Immature natural killer cell (primary cell): ENCODE measurements around the gene VAPA. TPM values are rescaled to one million over a fixed set of nuclear protein-coding genes. Genes with fewer than 3 reads are reported as not detected.

Source experiments
- DNase-seq, 3 donors: peaks; one replicate each; pipeline ENCODE4 v3.0.0; 2022; ENCODE audit warnings: mixed read lengths in 1 of 3
- H3K27ac Mint-ChIP-seq, 6 donors: one replicate each; pipeline ENCODE4 v1.8.0; 2020; ENCODE audit warnings: mixed read lengths in 6 of 6, mild to moderate bottlenecking in 5 of 6, inconsistent platforms in 4 of 6, moderate library complexity in 3 of 6
- H3K27me3 Mint-ChIP-seq, 3 donors: one replicate each; pipeline ENCODE4 v1.8.0; 2020 to 2021; ENCODE audit warnings: low read depth in 3 of 3, mild to moderate bottlenecking in 3 of 3, mixed read lengths in 3 of 3, moderate library complexity in 3 of 3, inconsistent platforms in 1 of 3
- H3K36me3 Mint-ChIP-seq, 3 donors: one replicate each; pipeline ENCODE4 v1.8.0; 2020; ENCODE audit warnings: mixed read lengths in 3 of 3, inconsistent platforms in 2 of 3, mild to moderate bottlenecking in 2 of 3
- H3K4me1 Mint-ChIP-seq, 2 donors: one replicate each; pipeline ENCODE4 v1.8.0; 2020; ENCODE audit warnings: inconsistent platforms in 2 of 2, mild to moderate bottlenecking in 2 of 2, mixed read lengths in 2 of 2, moderate library complexity in 1 of 2
- H3K4me3 Mint-ChIP-seq, 5 donors: one replicate each; pipeline ENCODE4 v1.8.0; 2020; ENCODE audit warnings: mild to moderate bottlenecking in 5 of 5, mixed read lengths in 5 of 5, inconsistent platforms in 3 of 5, moderate library complexity in 3 of 5
- H3K9me3 Mint-ChIP-seq, 6 donors: one replicate each; pipeline ENCODE4 v1.8.0; 2020; ENCODE audit warnings: mild to moderate bottlenecking in 6 of 6, mixed read lengths in 6 of 6, inconsistent platforms in 4 of 6, moderate library complexity in 3 of 6
- polyA plus RNA-seq, 3 donors: library from polyadenylated mRNA; unstranded; fragments of 300-500 nt; fragmentation: Illumina TruSeq; gene quantifications; one replicate each; pipeline ENCODE4 v1.2.3, GENCODE V29; 2021

Gene VAPA
- polyA plus RNA-seq, 3 donors from 2014 or later: 187 to 252 (median 235) TPM

DNA sequence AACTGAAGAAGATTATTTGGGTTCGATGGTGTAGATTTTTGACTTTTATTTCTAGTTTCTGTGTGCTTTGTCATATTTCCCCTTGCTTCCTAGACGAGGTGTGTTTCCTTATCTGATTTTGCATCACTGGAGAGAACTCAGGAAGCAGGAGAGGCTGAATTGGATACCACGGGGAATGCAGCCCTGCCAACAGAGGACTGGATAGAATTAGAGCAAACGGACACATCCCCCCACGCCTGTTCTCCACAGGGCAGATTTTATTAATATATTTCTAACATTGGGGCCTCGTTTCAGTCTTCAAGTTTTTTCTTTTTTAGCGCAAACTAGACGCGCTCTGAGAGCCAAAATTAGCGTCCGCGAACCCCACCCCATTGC, 678 bp upstream of the VAPA start:
- Mint-ChIP-seq H3K36me3 (no peaks in the 10 kb centered on the region), H3K27ac (peak overlapping the region; percentile 73 to 96 (median 94)), H3K27me3 (peaks cover 7 to 21% (median 16%) of the 10 kb centered on the region in 3 donors), H3K4me1 (peaks cover 26 to 31% of the 10 kb centered on the region in 2 donors), H3K9me3 (peaks cover 0 to 1% (median 0%) of the 10 kb centered on the region in 6 donors), H3K4me3 (peak overlapping the region; percentile 87 to 95 (median 91))
- DNase-seq: no peak

DNA sequence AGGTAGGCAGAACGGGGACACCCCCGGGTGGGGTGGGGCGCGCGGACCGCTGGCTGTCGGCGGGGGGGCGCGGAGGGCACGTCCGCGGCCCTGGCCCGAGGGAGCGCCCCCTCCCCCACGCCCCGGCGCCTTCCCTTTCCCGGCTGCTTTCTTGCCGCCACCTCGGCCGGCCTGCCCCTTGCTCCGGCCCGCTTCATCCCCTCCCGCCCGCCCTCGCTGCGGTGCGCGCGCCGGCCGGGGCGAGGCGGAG, 443 bp downstream of the VAPA start:
- Mint-ChIP-seq H3K27me3 (peaks cover 6 to 16% (median 16%) of the 10 kb centered on the region in 3 donors), H3K9me3 (peaks cover 0 to 1% (median 0%) of the 10 kb centered on the region in 6 donors), H3K4me1 (peaks cover 26 to 31% of the 10 kb centered on the region in 2 donors), H3K27ac (peak overlapping the region in 4 of 6 donors; percentile 73 to 95 (median 84)), H3K4me3 (peak overlapping the region; percentile 87 to 95 (median 91)), H3K36me3 (no peaks in the 10 kb centered on the region)
- DNase-seq: no peak

DNA sequence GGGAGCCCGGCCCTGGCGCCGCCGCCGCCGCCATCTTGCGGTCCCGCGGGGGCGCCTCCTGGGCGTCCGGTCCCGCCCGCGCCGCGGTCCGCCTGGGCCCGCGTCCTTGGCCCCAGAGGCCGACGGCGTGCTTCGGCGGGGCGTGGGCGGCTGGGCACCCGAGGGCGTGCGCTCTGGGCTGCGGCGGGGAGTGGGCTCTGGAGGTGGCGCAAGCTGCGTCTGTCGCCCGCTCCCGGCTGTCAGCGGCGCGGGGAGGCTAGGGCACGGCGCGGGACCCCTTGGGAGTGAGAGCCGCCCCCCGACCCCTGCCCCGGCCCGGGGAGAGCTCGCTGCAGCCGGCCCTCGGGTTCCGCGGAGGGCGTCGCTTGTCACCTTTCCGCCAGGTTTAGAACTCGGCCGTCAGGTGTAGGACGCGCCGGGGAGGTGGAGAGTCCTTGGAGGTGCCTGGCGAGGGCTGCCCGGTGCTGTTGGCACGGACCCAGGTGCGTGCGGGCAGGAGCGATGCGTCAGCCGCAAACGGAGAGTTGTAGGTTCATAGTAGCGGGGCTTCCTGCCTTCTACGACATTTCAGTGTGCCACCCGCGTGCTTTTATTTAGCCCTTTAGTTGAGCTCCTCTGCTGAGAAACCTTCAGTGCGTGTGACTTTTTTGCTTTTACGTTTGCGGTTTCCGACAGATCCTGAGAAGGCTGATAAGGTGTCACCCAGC, 921 bp downstream of the VAPA start:
- Mint-ChIP-seq H3K4me1 (peaks cover 26 to 31% of the 10 kb centered on the region in 2 donors), H3K9me3 (peaks cover 0 to 1% (median 0%) of the 10 kb centered on the region in 6 donors), H3K27me3 (peaks cover 6 to 14% (median 13%) of the 10 kb centered on the region in 3 donors), H3K27ac (peak overlapping the region; percentile 89 to 94 (median 91)), H3K4me3 (peak overlapping the region; percentile 86 to 90 (median 88)), H3K36me3 (no peaks in the 10 kb centered on the region)
- peak; percentile 78 for DNase-seq

DNA sequence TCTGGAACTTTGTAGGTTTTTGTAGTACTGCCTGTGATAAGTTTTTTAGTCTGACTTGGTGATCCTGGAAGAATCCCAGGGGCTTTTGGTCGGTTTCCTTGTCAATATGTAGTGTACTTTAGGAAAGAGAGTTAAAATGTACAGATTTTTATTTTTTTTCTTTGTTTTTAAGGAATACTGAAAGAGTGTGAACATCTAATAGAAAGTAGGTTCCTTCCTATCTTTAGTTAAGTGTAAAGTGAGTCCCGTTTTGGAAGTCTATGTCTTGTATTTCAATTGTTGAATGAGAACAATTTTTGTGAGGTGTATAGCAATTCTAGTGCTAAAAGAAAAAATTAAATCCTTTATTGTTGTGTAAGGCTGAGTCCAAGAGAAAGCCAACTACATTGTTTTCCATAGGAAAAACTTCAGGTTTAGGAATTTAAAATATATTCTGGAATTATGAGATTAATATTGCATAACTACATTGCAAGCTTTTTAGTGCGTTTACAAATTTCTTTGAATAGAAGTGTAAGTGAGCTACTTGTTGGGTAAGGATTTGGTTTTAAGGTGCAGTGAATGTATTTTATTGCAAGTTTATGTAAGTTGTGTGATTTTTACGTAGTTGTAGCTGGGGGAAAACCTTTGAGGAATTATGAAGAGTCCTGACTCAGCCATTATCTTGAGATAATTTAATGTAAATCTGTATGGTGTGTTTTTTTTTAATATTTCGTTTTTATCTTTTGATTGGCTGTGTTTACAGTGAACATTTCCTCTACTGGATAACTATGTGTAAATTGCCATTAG, 1.7 kb downstream of the VAPA start:
- H3K4me1 Mint-ChIP-seq: peaks cover 26 to 31% of the 10 kb centered on the region in 2 donors
- DNase-seq: no peak
- H3K4me3 Mint-ChIP-seq: peak overlapping the region; percentile 86 to 90 (median 88)
- peaks cover 6 to 14% (median 12%) of the 10 kb centered on the region in 3 donors for H3K27me3 Mint-ChIP-seq
- peak overlapping the region; percentile 89 to 94 (median 91) for H3K27ac Mint-ChIP-seq
- H3K9me3 Mint-ChIP-seq: peaks cover 0 to 1% (median 0%) of the 10 kb centered on the region in 6 donors
- H3K36me3 Mint-ChIP-seq: no peaks in the 10 kb centered on the region

DNA sequence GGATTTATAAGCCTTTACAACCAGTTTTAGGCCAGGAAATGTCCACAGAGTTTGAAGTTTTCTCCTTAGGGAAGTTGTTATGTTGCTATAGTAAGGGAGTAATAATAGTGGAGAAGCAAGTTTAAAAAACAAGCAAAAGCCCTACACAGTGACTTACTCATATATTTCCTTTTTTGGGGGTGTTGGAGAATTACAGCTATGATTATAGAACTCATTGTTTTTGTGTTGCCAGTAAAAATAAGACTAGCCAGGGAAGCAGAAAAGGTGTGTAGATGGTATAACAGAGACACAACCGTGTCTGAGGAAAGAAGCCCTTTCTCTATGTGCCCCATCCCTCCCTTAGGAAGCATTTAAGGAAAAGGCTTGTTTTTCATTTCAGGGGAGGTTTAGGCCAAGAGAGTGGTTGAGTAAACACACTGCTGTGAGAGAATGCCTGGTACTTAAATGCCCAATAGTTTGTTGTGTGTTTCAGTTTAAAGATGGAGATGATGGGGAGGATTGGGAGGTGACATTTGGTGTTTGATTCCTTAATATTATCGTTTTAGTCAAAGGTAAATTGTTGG, 2.3 kb downstream of the VAPA start:
- DNase-seq: no peak
- Mint-ChIP-seq H3K9me3 (peaks cover 0 to 1% (median 0%) of the 10 kb centered on the region in 6 donors), H3K4me1 (peaks cover 26 to 31% of the 10 kb centered on the region in 2 donors), H3K4me3 (peak overlapping the region; percentile 86 to 90 (median 88)), H3K36me3 (no peaks in the 10 kb centered on the region), H3K27ac (peak overlapping the region; percentile 72 to 94 (median 91)), H3K27me3 (peaks cover 6 to 14% (median 12%) of the 10 kb centered on the region in 3 donors)

- no peak for DNase-seq
- Mint-ChIP-seq H3K36me3 (no peaks in the 10 kb centered on the region), H3K9me3 (peaks cover 0 to 1% (median 0%) of the 10 kb centered on the region in 6 donors), H3K4me1 (peaks cover 26 to 31% of the 10 kb centered on the region in 2 donors), H3K4me3 (no peak overlapping the region), H3K27ac (no peak overlapping the region), H3K27me3 (peaks cover 6 to 14% (median 12%) of the 10 kb centered on the region in 3 donors)
Measured at GRCh38 chr18:9916808-9917207, 3.0 kb downstream of the VAPA start.

GRCh38 chr18:9918016-9918680, 4.3 kb downstream of the VAPA start:
- Mint-ChIP-seq H3K27me3 (peaks cover 6 to 14% (median 10%) of the 10 kb centered on the region in 3 donors), H3K4me3 (no peak overlapping the region), H3K36me3 (no peaks in the 10 kb centered on the region), H3K9me3 (peaks cover 0 to 1% (median 0%) of the 10 kb centered on the region in 6 donors), H3K4me1 (peaks cover 25 to 31% of the 10 kb centered on the region in 2 donors), H3K27ac (no peak overlapping the region)
- no peak for DNase-seq

- Mint-ChIP-seq H3K27ac (no peak overlapping the region), H3K4me3 (no peak overlapping the region), H3K27me3 (peaks cover 4 to 6% (median 5%) of the 10 kb centered on the region in 3 donors), H3K9me3 (peaks cover 0 to 1% (median 0%) of the 10 kb centered on the region in 6 donors), H3K36me3 (no peaks in the 10 kb centered on the region), H3K4me1 (peaks cover 20 to 42% of the 10 kb centered on the region in 2 donors)
- DNase-seq: no peak
Measured at GRCh38 chr18:9919564-9920232, 5.9 kb downstream of the VAPA start.

DNA sequence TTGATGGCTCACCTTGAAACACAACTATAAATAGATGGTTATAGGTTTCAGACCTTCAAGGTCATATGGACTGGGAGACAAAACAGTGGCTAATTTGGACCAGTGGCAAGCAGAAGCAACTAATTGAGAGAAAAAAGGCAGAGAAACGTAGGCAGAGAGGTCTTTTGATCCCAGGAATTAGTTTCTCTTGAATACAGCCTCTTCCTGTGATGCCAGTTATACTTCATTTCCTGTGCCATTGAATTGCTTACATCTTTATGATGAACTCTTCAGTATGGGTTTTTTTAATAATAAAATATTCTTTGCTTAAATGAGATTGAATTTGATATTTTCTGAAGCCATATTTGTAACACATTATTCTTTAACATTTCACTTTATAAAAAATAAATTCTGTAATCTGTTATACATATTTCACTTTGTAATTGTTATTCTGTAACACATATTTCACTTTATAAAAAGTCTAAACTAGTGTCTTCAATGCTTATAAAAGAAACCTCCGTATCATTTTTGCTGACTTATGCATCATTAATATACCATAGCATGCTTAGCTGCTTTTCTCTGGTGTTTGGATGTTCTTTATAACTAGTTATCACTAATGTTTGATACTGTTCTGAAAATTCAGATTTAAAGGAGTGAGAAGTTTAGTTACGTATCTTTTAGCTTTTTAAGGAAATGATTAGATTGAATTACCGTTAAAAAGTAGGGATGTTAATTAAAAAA, 8.9 kb downstream of the VAPA start:
- DNase-seq: no peak
- H3K36me3 Mint-ChIP-seq: no peaks in the 10 kb centered on the region
- peak overlapping the region in 2 of 6 donors; percentile 26 to 60 for H3K27ac Mint-ChIP-seq
- peaks cover 0 to 53% of the 10 kb centered on the region in 2 donors for H3K4me1 Mint-ChIP-seq
- H3K4me3 Mint-ChIP-seq: peak overlapping the region in 2 of 5 donors; percentile 7 to 36
- H3K27me3 Mint-ChIP-seq: no peaks in the 10 kb centered on the region
- H3K9me3 Mint-ChIP-seq: no peaks in the 10 kb centered on the region

DNA sequence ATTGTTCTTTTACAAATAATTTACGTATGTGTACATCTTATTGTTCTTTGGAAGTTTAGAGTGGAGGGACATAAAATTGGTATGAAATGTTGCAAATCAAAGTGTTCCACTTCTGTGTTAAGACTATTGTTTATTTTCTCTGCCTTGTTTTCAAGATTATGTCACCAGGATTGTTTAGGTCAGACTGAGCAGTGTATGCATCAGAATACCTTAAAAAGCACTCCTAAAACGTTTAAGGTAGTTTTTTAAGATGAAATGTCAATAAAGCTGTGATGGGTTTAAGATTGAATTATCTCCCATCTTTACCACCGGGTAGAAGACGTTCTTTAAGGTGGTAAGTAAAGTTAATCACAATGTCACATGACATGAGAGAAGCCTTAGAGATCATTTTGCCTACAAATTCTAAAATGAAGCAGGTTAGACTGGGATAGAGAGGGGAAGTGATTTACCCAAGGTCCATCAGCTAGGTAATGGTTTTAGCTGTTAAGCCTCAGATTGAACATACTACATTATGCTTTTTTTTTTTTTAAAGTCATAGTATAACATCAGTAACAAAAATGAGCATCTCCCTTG, 10.6 kb downstream of the VAPA start:
- DNase-seq: no peak
- H3K9me3 Mint-ChIP-seq: no peaks in the 10 kb centered on the region
- no peaks in the 10 kb centered on the region for H3K36me3 Mint-ChIP-seq
- peak overlapping the region in 4 of 5 donors; percentile 14 to 53 (median 24) for H3K4me3 Mint-ChIP-seq
- H3K27me3 Mint-ChIP-seq: no peaks in the 10 kb centered on the region
- H3K4me1 Mint-ChIP-seq: peaks cover 0 to 67% of the 10 kb centered on the region in 2 donors
- H3K27ac Mint-ChIP-seq: peak overlapping the region in 1 of 6 donors; percentile 26

GRCh38 chr18:9925369-9925768, 11.6 kb downstream of the VAPA start:
- Mint-ChIP-seq H3K36me3 (no peaks in the 10 kb centered on the region), H3K9me3 (no peaks in the 10 kb centered on the region), H3K4me1 (peaks cover 2 to 71% of the 10 kb centered on the region in 2 donors), H3K27ac (no peak overlapping the region), H3K4me3 (peak overlapping the region in 1 of 5 donors; percentile 10), H3K27me3 (no peaks in the 10 kb centered on the region)
- DNase-seq: no peak

DNA sequence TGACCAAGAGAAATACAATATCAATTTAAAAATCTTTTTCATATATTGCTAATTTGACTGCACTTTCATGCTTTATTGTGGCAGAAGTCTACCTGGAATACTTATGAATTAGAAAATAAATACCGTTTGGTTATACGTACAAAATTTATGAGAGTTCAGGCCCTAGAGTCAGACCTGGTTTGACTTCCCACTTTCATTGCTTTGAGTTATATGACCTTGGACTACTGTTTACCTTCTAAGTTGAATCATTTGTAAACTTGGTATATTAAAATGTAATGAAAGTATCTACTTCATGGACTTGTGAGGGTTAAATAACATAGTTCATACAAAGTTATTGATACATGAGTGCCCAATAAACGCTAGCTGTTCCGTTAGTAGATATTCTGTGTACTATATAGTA, 12.0 kb downstream of the VAPA start:
- no peaks in the 10 kb centered on the region for H3K27me3 Mint-ChIP-seq
- H3K27ac Mint-ChIP-seq: no peak overlapping the region

More for the DNA sequence above, 12.0 kb downstream of the VAPA start:
- Mint-ChIP-seq H3K4me3 (peak overlapping the region in 1 of 5 donors; percentile 10), H3K4me1 (peaks cover 7 to 72% of the 10 kb centered on the region in 2 donors), H3K9me3 (no peaks in the 10 kb centered on the region), H3K36me3 (no peaks in the 10 kb centered on the region)
- no peak for DNase-seq
